ENCODE results near the gene CCDC197. TPM values are rescaled to one million over a fixed set of nuclear protein-coding genes. Genes with fewer than 3 reads are reported as not detected.

The CCDC197 gene
- total RNA-seq, 2 experiments from 2014 or later: not detected

GRCh38 chr14:94043756-94044475, 46.8 kb downstream of the CCDC197 start:
- POLR2A ChIA-PET: no interaction called here
- intact Hi-C loops (cut with micrococcal nuclease; ENCODE audit: unreplicated experiment): no loop called here
- H3K9me2 ChIP-seq (ENCODE audit: insufficient read depth, low read length): no peaks in the 10 kb centered on the region
- H3K4me1 ChIP-seq (ENCODE audit: insufficient read depth, low read length, poor library complexity, severe bottlenecking): no peaks in the 10 kb centered on the region
- H3K27ac ChIP-seq (ENCODE audit: low read depth, low read length, poor library complexity, severe bottlenecking): no peak overlapping the region
- DNase-seq (ENCODE audit: low spot score): no peak
- H3K4me2 ChIP-seq (ENCODE audit: low read length): no peak overlapping the region
- no peaks in the 10 kb centered on the region for H3K9me3 ChIP-seq (ENCODE audit: low read length)
- H4K20me1 ChIP-seq (ENCODE audit: insufficient read depth, low read length): no peaks in the 10 kb centered on the region
- no peak overlapping the region for H2AFZ ChIP-seq (ENCODE audit: low read length)
- CTCF ChIA-PET (ENCODE audit: unreplicated experiment): no interaction called here
- BruUV-seq (replicated peaks): no TSS peak
- no peak overlapping the region for H3K4me3 ChIP-seq (ENCODE audit: low read depth, low read length, poor library complexity, severe bottlenecking)
- no peaks in the 10 kb centered on the region for H3K79me2 ChIP-seq (ENCODE audit: insufficient read depth, low read depth, low read length)
- H3K36me3 ChIP-seq (ENCODE audit: insufficient read depth, low read length): peaks cover 20% of the 10 kb centered on the region
- TF ChIP-seq EZH2phosphoT487 (IDR thresholded peaks at IDR 0.05; ENCODE audit: borderline replicate concordance, low read depth, low read length) (no peak), CTCF (conservative IDR thresholded peaks at IDR 0.05; ENCODE audit: low read length) (no peak)

GRCh38 chr14:94044476-94045091, 47.5 kb downstream of the CCDC197 start:
- Histone ChIP-seq H3K4me2 (ENCODE audit: low read length) (no peak overlapping the region), H3K4me1 (ENCODE audit: insufficient read depth, low read length, poor library complexity, severe bottlenecking) (no peaks in the 10 kb centered on the region), H3K36me3 (ENCODE audit: insufficient read depth, low read length) (peaks cover 26% of the 10 kb centered on the region), H3K9me3 (ENCODE audit: low read length) (no peaks in the 10 kb centered on the region), H4K20me1 (ENCODE audit: insufficient read depth, low read length) (no peaks in the 10 kb centered on the region), H3K9me2 (ENCODE audit: insufficient read depth, low read length) (no peaks in the 10 kb centered on the region), H3K4me3 (ENCODE audit: low read depth, low read length, poor library complexity, severe bottlenecking) (no peak overlapping the region), H2AFZ (ENCODE audit: low read length) (no peak overlapping the region), H3K27ac (ENCODE audit: low read depth, low read length, poor library complexity, severe bottlenecking) (no peak overlapping the region), H3K79me2 (ENCODE audit: insufficient read depth, low read depth, low read length) (no peaks in the 10 kb centered on the region)
- no TSS peak for BruUV-seq (replicated peaks)
- intact Hi-C loops (cut with micrococcal nuclease; ENCODE audit: unreplicated experiment): no loop called here
- TF ChIP-seq EZH2phosphoT487 (IDR thresholded peaks at IDR 0.05; ENCODE audit: borderline replicate concordance, low read depth, low read length) (no peak), CTCF (conservative IDR thresholded peaks at IDR 0.05; ENCODE audit: low read length) (no peak)
- ChIA-PET CTCF (ENCODE audit: unreplicated experiment) (no interaction called here), POLR2A (no interaction called here)
- no peak for DNase-seq (ENCODE audit: low spot score)

GRCh38 chr14:94045101-94045500, 48.0 kb downstream of the CCDC197 start:
- Histone ChIP-seq H3K9me2 (ENCODE audit: insufficient read depth, low read length) (no peaks in the 10 kb centered on the region), H3K36me3 (ENCODE audit: insufficient read depth, low read length) (peaks cover 32% of the 10 kb centered on the region), H3K79me2 (ENCODE audit: insufficient read depth, low read depth, low read length) (no peaks in the 10 kb centered on the region), H3K9me3 (ENCODE audit: low read length) (no peaks in the 10 kb centered on the region), H3K4me2 (ENCODE audit: low read length) (no peak overlapping the region), H2AFZ (ENCODE audit: low read length) (no peak overlapping the region), H4K20me1 (ENCODE audit: insufficient read depth, low read length) (no peaks in the 10 kb centered on the region), H3K27ac (ENCODE audit: low read depth, low read length, poor library complexity, severe bottlenecking) (no peak overlapping the region), H3K4me1 (ENCODE audit: insufficient read depth, low read length, poor library complexity, severe bottlenecking) (no peaks in the 10 kb centered on the region), H3K4me3 (ENCODE audit: low read depth, low read length, poor library complexity, severe bottlenecking) (no peak overlapping the region)
- no TSS peak for BruUV-seq (replicated peaks)
- ChIA-PET CTCF (ENCODE audit: unreplicated experiment) (no interaction called here), POLR2A (no interaction called here)
- intact Hi-C loops (cut with micrococcal nuclease; ENCODE audit: unreplicated experiment): no loop called here
- no peak for DNase-seq (ENCODE audit: low spot score)
- TF ChIP-seq CTCF (conservative IDR thresholded peaks at IDR 0.05; ENCODE audit: low read length): no peak
- TF ChIP-seq EZH2phosphoT487 (IDR thresholded peaks at IDR 0.05; ENCODE audit: borderline replicate concordance, low read depth, low read length): no peak

Data from OCI-LY7 (cell line).